ENCODE measurements around the gene CCL28.
"Not testable (repeated sequence)": the region's sequence is repeated elsewhere in the genome, so short reads cannot be mapped to it uniquely, and the experiment has no call there.

DNA sequence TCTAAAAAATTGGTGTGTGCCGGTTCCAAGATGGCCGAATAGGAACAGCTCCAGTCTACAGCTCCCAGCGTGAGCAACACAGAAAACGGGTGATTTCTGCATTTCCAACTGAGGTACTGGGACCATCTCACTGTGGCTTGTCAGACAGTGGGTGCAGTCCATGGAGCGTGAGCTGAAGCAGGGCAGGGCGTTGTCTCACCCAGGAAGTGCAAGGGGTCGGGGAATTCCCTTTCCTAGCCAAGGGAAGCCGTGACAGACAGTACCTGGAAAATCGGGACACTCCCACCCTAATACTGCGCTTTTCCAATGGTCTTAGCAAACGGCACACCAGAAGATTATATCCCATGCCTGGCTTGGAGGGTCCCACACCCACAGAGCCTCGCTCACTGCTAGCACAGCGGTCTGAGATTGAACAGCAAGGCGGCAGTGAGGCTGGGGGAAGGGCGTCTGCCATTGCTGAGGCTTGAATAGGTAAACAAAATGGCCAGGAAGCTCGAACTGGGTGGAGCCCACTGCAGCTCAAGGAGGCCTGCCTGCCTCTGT, 9.6 kb downstream of the CCL28 start:
- TF ChIP-seq, protein P1, sequence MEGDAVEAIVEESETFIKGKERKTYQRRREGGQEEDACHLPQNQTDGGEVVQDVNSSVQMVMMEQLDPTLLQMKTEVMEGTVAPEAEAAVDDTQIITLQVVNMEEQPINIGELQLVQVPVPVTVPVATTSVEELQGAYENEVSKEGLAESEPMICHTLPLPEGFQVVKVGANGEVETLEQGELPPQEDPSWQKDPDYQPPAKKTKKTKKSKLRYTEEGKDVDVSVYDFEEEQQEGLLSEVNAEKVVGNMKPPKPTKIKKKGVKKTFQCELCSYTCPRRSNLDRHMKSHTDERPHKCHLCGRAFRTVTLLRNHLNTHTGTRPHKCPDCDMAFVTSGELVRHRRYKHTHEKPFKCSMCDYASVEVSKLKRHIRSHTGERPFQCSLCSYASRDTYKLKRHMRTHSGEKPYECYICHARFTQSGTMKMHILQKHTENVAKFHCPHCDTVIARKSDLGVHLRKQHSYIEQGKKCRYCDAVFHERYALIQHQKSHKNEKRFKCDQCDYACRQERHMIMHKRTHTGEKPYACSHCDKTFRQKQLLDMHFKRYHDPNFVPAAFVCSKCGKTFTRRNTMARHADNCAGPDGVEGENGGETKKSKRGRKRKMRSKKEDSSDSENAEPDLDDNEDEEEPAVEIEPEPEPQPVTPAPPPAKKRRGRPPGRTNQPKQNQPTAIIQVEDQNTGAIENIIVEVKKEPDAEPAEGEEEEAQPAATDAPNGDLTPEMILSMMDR (conservative IDR thresholded peaks at IDR 0.05; ENCODE audit: low read depth in 2 of 2) = not testable (repeated sequence)
- not testable (repeated sequence) for TF ChIP-seq POLR2AphosphoS5 (IDR thresholded peaks at IDR 0.05; ENCODE audit: low read depth); EZH2 (IDR thresholded peaks at IDR 0.05; ENCODE audit: low read depth, unreplicated experiment); EZH2phosphoT487 (IDR thresholded peaks at IDR 0.05; ENCODE audit: unreplicated experiment); CREB1 (CRISPR knock-in tag; IDR thresholded peaks at IDR 0.05; ENCODE audit: low read depth); JUNB (IDR thresholded peaks at IDR 0.05; ENCODE audit: unreplicated experiment); STAT1 (IDR thresholded peaks at IDR 0.05; ENCODE audit: unreplicated experiment); NANOG (IDR thresholded peaks at IDR 0.05; ENCODE audit: borderline replicate concordance); ZNF114 (CRISPR knock-in tag; IDR thresholded peaks at IDR 0.05)
- TF ChIP-seq, protein P2, sequence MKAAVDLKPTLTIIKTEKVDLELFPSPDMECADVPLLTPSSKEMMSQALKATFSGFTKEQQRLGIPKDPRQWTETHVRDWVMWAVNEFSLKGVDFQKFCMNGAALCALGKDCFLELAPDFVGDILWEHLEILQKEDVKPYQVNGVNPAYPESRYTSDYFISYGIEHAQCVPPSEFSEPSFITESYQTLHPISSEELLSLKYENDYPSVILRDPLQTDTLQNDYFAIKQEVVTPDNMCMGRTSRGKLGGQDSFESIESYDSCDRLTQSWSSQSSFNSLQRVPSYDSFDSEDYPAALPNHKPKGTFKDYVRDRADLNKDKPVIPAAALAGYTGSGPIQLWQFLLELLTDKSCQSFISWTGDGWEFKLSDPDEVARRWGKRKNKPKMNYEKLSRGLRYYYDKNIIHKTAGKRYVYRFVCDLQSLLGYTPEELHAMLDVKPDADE (IDR thresholded peaks at IDR 0.05) = not testable (repeated sequence)
